K562 (cell line): Measurements from ENCODE around the gene FAM149A.

ENCODE experiments used
- ATF1 ChIP-seq, 2 experiments: fragments of 450-650 bp in 1 of 2; IDR thresholded peaks; 2 replicates each; pipeline ENCODE4 v1.6.1; 2016; ENCODE audit warnings: missing compliant biosample characterization in 1 of 2, missing genetic modification characterization in 1 of 2
- GABPA ChIP-seq: fragments of 200-800 bp; sonication (Bioruptor generic); conservative IDR thresholded peaks from 2 replicates; pipeline ENCODE4 v1.6.1; 2016; ENCODE audit warnings: low read depth, missing genetic modification characterization, missing compliant biosample characterization
- SMC3 ChIP-seq: conservative IDR thresholded peaks from 2 replicates; pipeline ENCODE4 v1.6.1; 2011; ENCODE audit warnings: low read depth, low read length, improper control_type of control experiment; ENCODE audit not compliant: insufficient read depth
- SP2 ChIP-seq: IDR thresholded peaks from 2 replicates; pipeline ENCODE4 v1.6.1; 2011; ENCODE audit warnings: mild to moderate bottlenecking, low read depth, low read length, moderate library complexity; ENCODE audit not compliant: poor library complexity, severe bottlenecking; ENCODE audit errors: extremely low read depth
- SREBF2 ChIP-seq: sonication (generic); formaldehyde crosslinking; IDR thresholded peaks from 2 replicates; pipeline ENCODE4 v1.4.0; 2020; ENCODE audit warnings: mild to moderate bottlenecking, missing genetic modification reagents

DNA sequence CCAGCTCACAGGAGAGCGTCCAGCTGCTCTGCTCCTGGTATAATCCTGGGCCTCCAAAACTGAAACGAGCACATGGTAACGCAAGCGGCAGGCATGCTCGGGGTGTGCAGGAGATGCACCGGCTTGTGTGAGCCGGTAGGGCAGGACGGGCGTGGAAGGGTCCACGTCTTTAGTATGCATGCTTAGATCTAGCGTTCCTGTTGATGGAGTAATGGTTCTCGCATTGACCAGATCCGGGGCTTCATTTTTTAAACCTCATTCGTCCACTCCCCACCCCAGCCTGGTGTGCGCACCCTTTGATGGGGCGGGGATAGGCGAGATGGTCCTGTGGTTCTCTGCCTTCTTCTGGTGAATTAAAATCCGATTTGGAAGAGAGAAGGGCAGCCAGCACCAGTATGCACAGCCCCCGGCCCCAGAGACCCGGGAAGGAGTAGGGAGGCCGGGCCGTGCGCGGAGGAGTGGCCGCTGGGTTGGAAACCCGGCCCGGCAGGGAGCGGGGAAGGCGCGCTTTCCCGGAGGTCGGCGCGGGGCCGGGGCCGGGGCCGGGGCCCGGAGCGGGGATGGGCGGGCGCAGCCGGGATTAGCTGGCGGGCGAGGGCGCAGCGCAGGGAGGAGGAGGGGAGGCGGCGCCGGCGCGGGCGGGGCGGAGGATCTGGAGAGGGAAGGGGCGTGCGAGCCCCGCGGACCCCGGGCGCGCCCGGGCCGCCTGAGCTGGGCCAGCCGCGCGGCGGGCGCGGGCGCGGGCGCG, 39.9 kb downstream of the FAM149A start:
- TF ChIP-seq ATF1 (CRISPR knock-in tag; IDR thresholded peaks at IDR 0.05) (no peak), ATF1 (tag; IDR thresholded peaks at IDR 0.05) (no peak), GABPA (tag) (no peak), SP2 (no peak), SREBF2 (CRISPR knock-in tag) (no peak), SMC3 (no peak)
